Heart left ventricle (tissue), 16 donors: ENCODE results near the gene NBAS. TPM values are rescaled to one million over a fixed set of nuclear protein-coding genes. Genes with fewer than 3 reads are reported as not detected.
"Not testable (repeated sequence)": the region's sequence is repeated elsewhere in the genome, so short reads cannot be mapped to it uniquely, and the experiment has no call there.

Experiments
- ATAC-seq, 4 donors: fragments of 200-7000 bp; cut with Tn5 transposase; one replicate each; pipeline ENCODE4 v1.9.1; 2020 to 2022; ENCODE audit warnings: moderate library complexity in 4 of 4, mild to moderate bottlenecking in 3 of 4, moderate number of reproducible peaks in 1 of 4
- DNase-seq, 5 donors: peaks; one replicate each; pipeline ENCODE4 v3.0.0-alpha.2; 2020
- H3K27ac ChIP-seq, 12 donors: fragments of 200-600 bp; sonication (generic) in 4 of 12; one replicate each; pipeline versions ENCODE4 v1.5.0 to v1.8.0; 2016 to 2022; ENCODE audit warnings: mild to moderate bottlenecking in 2 of 12
- H3K27me3 ChIP-seq, 9 donors: fragments of 200-600 bp; sonication (generic) in 2 of 9; one replicate each; pipeline versions ENCODE4 v1.5.1 to v1.8.0; 2016 to 2022; ENCODE audit warnings: mild to moderate bottlenecking in 3 of 9
- H3K36me3 ChIP-seq, 9 donors: fragments of 200-600 bp; sonication (generic) in 2 of 9; one replicate each; pipeline versions ENCODE4 v1.5.0 to v1.8.0; 2018 to 2022; ENCODE audit warnings: mild to moderate bottlenecking in 2 of 9
- H3K4me1 ChIP-seq, 12 donors: fragments of 200-600 bp; sonication (generic) in 4 of 12; one replicate each; pipeline versions ENCODE4 v1.5.0 to v1.8.0; 2016 to 2022; ENCODE audit warnings: mild to moderate bottlenecking in 3 of 12
- H3K4me3 ChIP-seq, 12 donors: fragments of 200-600 bp; sonication (generic) in 4 of 12; one replicate each; pipeline versions ENCODE4 v1.5.0 to v1.8.0; 2017 to 2022; ENCODE audit warnings: mild to moderate bottlenecking in 9 of 12, moderate library complexity in 4 of 12
- H3K9me3 ChIP-seq, 12 donors: fragments of 200-600 bp; sonication (generic) in 4 of 12; one replicate each; pipeline versions ENCODE4 v1.5.0 to v1.8.0; 2016 to 2022; ENCODE audit warnings: mild to moderate bottlenecking in 1 of 12
- CTCF ChIP-seq, 12 donors: fragments of 200-600 bp; sonication (generic) in 4 of 12; IDR thresholded peaks; one replicate each; pipeline versions ENCODE4 v1.5.0 to v1.8.0; 2018 to 2022; ENCODE audit warnings: antibody characterized with exemption in 12 of 12, mild to moderate bottlenecking in 5 of 12
- POLR2A ChIP-seq, 2 donors: fragments of 450-650 bp; IDR thresholded peaks; one replicate each; pipeline ENCODE4 v1.6.1; 2017; ENCODE audit warnings: antibody characterized with exemption in 2 of 2, mild to moderate bottlenecking in 2 of 2, moderate library complexity in 2 of 2
- WGBS, 4 donors: extraction: QIAGEN DNeasy Blood & Tissue Kit in 2 of 4; methylation state at CpG; one replicate each; pipeline versions ENCODE4 v1.1.5 to v1.1.7; 2013 to 2018; 5-methylcytosine and 5-hydroxymethylcytosine counted together
- intact Hi-C, 10 donors: fragments of 100-400 bp; cut with DNase I; formaldehyde crosslinking; loops; one replicate each; pipeline versions ENCODE4 v1.11.1 to v1.14.2; 2022
- polyA plus RNA-seq, 2 donors: library from polyadenylated mRNA; stranded (reverse); fragments of 200-250 nt; gene quantifications; one replicate each; pipeline ENCODE4 v1.2.3, GENCODE V29; 2013
- total RNA-seq, 9 donors: library from RNA; depleted of rRNA in 2 of 9; stranded (reverse); fragments of >200 nt in 2 of 9; fragmentation: NEBNext Ultra II Directional in 3 of 9; extraction: Animal tissue kit (Norgen Biotek cat#: 25700) in 3 of 9; gene quantifications; one replicate each; pipeline versions ENCODE4 v1.1.0 to v1.2.4, GENCODE V29; 2016 to 2023
- donor health status: ischemic (EF 13 %, LVEDD 7.1; RV severe dilation, severe dysfunction).
- donor health status: healthy with polysubstance abuse.
- donor health status: DM: no; HTN: yes; CAD: no.
- donor health status: DM: no; HTN: no; CAD: no.
- donor health status: ischemic (EF 25% LVEDD 6.9; RV normal size, moderate dysfunction).
- donor health status: ischemic (EF 25% LVEDD 5.7; RV mildly dilated, moderate dysfunction).
- donor health status: healthy.
- donor health status: DM: yes; HTN: yes; CAD: no.
- donor health status: ischemic (EF 35%, LVEDD 5.7; RV mildly dilated, moderate dysfunction).
- donor health status: nonischemic (EF 11% LVEDD 7.7; RV severe dilation, severe dysfunction).
- donor health status: DM: yes; HTN: yes; CAD: no.
- donor health status: PGD.
- donor health status: ischemic (EF 29% LVEDD 5.4; RV normal size, mild dysfunction).
- donor health status: nonischemic (EF 23%, LVEDD 6.1; RV moderate dilation, normal function).

Gene NBAS
- total and polyA plus RNA-seq, 11 donors, result 23.1 to 63.0 (median 50.5) TPM

GRCh38 chr2:15260835-15261234, 300.3 kb downstream of the NBAS start:
- DNase-seq (no peak), ATAC-seq (no peak)
- Histone ChIP-seq H3K27me3 (no peaks in the 10 kb centered on the region), H3K27ac (no peak overlapping the region), H3K36me3 (peaks cover 0 to 13% (median 0%) of the 10 kb centered on the region in 9 donors), H3K4me1 (no peaks in the 10 kb centered on the region), H3K9me3 (peaks cover 0 to 18% (median 4%) of the 10 kb centered on the region in 12 donors), H3K4me3 (no peak overlapping the region)
- 93 to 98% (median 96%) methylated on average over 2 of the region's 2 CpGs for WGBS, 4 donors
- TF ChIP-seq CTCF (IDR thresholded peaks at IDR 0.05) (no peak), POLR2A (IDR thresholded peaks at IDR 0.05) (no peak)
- intact Hi-C loops, result no loop called here

- no peaks in the 10 kb centered on the region for H3K27me3 ChIP-seq
- 85 to 97% (median 88%) methylated on average over 3 of the region's 3 CpGs for WGBS, 4 donors
- intact Hi-C loops, result no loop called here
- TF ChIP-seq CTCF (IDR thresholded peaks at IDR 0.05), result no peak
- no peak for TF ChIP-seq POLR2A (IDR thresholded peaks at IDR 0.05)
- no peak for DNase-seq
- no peaks in the 10 kb centered on the region for H3K4me1 ChIP-seq
- H3K4me3 ChIP-seq, result no peak overlapping the region
- no peak for ATAC-seq
- no peak overlapping the region for H3K27ac ChIP-seq
- peaks cover 0 to 18% (median 4%) of the 10 kb centered on the region in 12 donors for H3K9me3 ChIP-seq
- peaks cover 0 to 10% (median 0%) of the 10 kb centered on the region in 9 donors for H3K36me3 ChIP-seq
Observed at GRCh38 chr2:15260196-15260595, 300.9 kb downstream of the NBAS start.

DNA sequence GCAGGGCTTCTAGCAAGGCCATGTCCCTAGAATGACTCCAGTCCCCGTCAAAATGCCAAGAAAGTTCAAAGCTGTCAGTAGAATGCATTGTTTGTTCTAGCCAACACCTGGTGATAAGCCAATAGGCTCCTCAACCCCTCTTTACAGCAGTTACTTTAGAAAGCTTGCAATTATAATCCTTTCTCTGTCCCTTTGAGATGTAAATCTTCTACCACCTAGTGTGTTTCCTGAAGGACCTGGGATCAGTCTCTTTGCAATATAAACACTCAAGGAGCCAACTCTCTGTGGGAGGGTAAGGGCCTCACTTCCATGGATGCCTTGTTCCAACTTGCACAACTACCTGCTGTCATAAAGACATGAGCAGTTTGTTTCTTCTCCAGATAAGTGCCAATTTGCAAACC, 301.8 kb downstream of the NBAS start:
- intact Hi-C loops, result no loop called here
- 74 to 91% (median 77%) methylated on average over 1 of the region's 1 CpG for WGBS, 4 donors
- Histone ChIP-seq H3K9me3 (peaks cover 0 to 18% (median 4%) of the 10 kb centered on the region in 12 donors), H3K27me3 (no peaks in the 10 kb centered on the region), H3K36me3 (peaks cover 0 to 6% (median 0%) of the 10 kb centered on the region in 9 donors), H3K4me3 (no peak overlapping the region), H3K4me1 (no peaks in the 10 kb centered on the region), H3K27ac (no peak overlapping the region)
- DNase-seq, result no peak
- no peak for ATAC-seq
- TF ChIP-seq CTCF (IDR thresholded peaks at IDR 0.05) (no peak), POLR2A (IDR thresholded peaks at IDR 0.05) (no peak)

DNA sequence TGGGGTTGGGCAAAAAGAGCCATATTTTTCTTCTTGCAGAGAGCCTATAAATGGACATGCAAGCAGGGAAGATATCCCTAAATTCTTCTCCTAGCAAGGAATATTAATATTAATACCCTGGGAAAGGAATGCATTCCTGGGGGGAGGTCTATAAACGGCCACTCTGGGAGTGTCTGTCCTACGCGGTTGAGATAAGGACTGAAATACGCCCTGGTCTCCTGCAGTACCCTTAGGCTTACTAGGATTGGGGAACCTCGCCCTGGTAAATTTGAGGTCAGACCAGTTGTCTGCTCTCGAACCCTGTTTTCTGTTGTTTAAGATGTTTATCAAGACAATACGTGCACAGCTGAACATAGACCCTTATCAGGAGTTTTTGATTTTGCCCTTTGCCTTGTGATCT, 302.7 kb downstream of the NBAS start:
- H3K4me1 ChIP-seq, H3K27me3 ChIP-seq, DNase-seq, intact Hi-C loops, ATAC-seq, H3K27ac ChIP-seq, H3K4me3 ChIP-seq, H3K36me3 ChIP-seq: not testable (repeated sequence)
- H3K9me3 ChIP-seq, result peaks cover 0 to 18% (median 4%) of the 10 kb centered on the region in 12 donors
- WGBS, 4 donors, result 92 to 97% (median 96%) methylated on average over 7 of the region's 7 CpGs

GRCh38 chr2:15253835-15254286, 307.3 kb downstream of the NBAS start:
- Histone ChIP-seq H3K36me3 (no peaks in the 10 kb centered on the region), H3K27me3 (no peaks in the 10 kb centered on the region), H3K9me3 (peaks cover 0 to 32% (median 4%) of the 10 kb centered on the region in 12 donors), H3K27ac (no peak overlapping the region), H3K4me3 (no peak overlapping the region), H3K4me1 (no peaks in the 10 kb centered on the region)
- ATAC-seq (no peak), DNase-seq (no peak)
- TF ChIP-seq CTCF (IDR thresholded peaks at IDR 0.05) (no peak), POLR2A (IDR thresholded peaks at IDR 0.05) (no peak)
- WGBS, 4 donors, result 79 to 88% (median 81%) methylated on average over 3 of the region's 3 CpGs
- intact Hi-C loops, result no loop called here
